Stimulated activated CD4-positive, alpha-beta T cell treated with anti-CD3 and anti-CD28 coated beads, Interleukin-12 subunit alpha, Interleukin-12 subunit beta, amount 100 ng/mL, for 24 hours (primary cell): ENCODE results near the gene AVPR2.

Experiments
- DNase-seq, 2 experiments: peaks; one replicate each; pipeline ENCODE4 v3.0.0-alpha.2; 2020; ENCODE audit warnings: low read depth in 2 of 2

AVPR2 gene

DNA sequence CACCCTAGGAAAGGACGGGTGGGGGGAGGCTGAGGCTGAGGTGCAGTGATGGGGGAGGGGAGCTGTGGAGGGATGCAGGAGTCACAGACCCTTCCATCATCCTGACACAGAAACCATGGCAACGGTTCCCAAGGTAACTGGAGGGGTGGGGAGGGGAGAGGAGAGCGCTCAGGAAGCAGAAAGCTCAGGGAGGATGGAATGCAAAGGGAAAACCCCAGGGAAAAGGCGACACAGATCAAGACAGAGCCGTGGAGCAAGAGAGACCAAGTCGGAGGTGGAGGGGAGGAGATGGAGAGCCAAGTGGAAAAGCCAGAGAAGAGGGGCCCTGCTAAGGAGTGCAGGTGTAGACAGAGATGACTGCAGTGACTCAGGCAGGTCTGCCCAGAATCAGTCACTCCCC lies 33.0 kb upstream of the AVPR2 start:
- no peak for DNase-seq

DNA sequence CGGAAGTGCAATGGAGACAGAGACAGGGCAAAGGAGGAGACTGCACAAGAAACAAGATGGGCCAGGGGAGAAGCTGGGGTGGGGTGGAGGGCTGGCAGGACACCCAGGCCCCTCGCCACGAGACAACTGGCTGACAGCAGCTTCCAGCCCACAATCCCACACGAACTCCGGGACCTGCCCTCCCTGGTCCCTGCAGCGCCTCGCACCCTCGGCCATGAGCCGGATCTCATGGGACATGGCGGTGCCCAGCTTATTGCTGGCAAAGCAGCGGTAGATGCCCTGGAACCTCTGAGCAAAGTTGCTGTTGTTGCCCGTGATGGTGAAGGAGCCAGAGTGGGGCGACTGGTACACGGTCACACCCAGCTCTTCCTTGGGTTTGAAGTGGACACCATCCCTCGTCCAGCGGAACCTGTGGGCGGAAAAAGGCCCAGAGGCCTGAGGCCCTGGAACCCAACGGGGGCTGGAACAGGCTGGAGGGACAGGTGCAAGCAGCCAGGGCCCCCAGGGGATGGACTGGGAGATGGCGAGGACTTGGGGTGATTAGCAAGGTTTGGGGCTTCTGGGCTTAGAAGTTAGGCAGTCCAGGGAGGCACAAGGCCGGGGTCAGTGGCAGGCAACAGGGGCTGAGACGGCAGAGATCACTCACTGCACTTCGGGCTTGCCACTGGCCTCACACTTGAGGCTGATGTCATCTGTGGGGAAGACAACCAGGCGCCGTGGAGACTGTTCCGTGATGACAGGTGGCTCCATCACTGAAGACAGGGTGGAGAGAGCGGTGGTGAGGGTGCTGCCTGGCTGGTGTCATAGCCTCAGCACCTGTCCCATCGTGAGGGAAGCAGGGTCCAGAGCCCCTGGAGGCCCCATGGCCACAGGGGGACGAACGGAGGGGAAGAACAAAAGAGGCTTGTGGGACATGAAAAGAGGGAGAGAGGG lies 32.3 kb upstream of the AVPR2 start:
- DNase-seq: no peak

DNA sequence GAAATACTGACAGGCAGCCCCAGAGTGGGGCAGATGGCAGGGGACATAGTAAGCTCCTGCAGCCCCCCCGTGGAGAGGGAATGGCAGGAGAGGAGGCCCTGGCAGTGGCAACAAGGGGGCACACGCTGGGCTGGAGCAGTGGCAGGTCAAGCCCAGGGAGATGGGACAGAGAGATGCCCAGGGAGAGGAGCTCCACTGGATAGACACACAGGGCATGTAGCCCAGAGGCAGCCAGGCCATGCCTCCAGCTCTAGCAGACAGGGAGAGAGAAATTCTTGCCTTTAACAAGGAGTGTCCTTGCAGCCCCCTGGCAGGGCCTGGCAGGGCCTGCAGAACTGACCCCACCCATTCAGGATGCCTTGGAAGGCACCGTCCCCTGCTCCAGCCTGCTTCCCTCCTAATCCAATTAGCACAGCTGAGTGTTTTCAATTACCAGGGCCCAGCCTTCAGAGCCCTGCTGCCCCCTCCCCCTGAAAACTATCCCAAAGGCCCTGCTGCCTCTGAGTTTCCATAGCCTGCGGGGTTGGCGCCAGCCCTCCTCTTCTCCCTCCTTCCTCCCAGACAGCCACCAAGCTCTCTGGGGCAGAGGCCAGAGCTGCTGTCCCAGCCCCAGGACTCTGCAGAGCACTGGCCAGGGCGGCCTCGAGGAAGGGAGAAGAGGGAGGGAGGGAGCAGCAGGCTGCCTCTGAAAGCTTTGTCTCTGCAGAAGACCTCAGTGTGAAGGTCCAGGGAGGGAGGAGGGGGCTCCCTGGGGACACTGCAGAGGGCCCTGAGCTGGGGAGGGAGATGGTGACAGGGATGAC lies 31.0 kb upstream of the AVPR2 start:
- DNase-seq: no peak

DNA sequence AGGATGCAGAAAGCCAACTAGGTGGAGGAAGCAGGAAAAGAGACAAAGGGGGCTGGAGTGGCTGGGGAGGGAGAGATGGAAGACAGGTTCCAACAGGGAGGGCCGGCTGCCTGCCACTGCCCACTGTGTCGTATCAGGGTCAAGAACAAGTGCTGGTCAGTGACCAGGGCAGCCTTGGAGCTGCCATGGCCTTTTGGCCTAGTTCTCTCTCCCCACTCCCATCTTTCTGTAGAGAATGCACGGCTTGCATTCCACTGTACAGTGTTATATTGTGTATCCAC lies 30.4 kb upstream of the AVPR2 start:
- no peak for DNase-seq

DNA sequence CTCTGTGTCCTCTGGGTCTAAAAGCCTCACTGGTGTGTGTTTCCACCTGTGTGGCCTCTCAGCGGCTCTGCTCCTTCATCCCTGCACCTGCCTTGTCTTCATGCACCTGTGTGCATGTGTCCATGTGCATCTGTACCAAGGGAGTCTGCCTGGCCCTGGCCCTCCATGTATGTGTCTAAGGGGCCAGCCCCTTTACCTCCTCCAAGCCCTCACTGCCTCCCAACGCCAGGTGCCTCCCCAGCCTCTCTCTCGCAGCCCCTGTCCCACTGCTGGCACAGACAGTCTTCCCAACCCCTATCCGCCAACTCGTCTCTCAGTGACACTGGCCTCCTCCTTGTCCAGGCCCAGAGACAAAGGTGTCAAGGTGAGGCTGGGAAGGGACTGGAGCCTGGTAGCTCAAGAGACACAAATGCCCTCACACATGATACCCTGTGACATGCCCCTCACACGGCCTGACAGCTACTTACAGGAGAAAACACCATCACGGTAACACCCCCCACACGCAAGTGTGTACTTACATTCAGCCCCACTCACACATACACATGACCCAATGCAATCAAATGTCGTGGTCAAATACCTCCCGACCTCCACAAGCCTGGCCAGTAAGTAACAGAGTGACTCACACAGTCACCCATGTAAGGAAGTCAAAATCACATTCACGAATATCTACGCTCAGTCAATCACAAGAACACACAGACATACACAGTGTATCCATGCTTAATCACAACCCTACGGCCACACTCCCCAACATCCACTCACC lies 29.9 kb upstream of the AVPR2 start:
- DNase-seq: no peak

DNA sequence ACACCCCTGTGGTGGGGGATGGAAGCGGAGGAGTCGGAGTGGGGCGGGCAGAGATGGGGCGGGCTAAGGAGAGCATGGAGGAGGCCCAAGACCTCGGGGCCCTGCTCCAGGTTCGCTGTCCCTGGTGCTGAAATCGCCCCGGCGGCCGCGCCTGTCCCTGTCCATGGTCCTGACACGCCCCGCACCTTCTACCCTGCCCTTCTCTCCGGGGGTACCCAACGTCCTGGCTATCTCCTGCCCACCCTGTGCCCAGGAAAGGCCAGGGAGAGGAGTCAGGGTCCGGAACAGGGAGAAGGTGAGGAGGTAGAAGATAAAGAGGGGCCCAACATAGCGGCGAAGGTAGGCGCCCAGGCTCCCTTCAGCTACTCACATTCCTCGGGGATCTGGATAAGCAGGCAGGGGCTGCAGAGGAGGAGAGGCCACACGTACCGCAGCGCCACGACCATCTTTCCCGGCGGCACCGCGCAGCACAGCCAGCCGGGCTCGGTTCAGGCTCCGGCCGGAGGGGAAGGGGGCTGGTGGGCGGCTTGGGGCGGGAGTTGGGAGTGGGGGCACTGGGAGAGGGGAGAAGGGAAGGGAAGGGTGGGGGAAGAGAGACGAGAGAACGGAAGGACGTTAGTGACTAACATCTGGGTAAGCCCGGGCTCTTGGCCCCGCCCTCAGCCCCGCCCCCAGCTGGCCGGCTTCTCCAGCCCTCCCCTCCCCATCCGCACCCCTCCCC lies 28.9 kb upstream of the AVPR2 start:
- DNase-seq: peak; percentile 11 to 36

DNA sequence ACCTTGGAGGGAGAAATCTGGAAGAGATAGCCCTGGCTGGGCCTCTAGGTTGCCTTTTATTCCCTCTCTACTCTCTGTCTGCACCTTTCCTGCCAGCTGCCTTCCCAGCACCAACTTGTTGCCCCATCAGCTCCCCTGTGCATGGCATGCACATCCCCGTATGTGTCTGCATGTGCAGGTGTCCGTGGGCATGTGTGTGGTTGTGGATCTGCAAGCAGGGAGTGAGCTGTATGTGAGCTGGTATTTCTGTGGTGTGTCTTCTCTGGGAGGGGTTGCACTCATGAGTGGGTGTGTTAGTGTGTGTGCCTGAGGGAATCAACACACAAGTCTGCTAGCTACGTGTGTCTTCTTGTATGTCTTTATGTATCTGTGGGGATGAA lies 28.4 kb upstream of the AVPR2 start:
- no peak for DNase-seq

DNA sequence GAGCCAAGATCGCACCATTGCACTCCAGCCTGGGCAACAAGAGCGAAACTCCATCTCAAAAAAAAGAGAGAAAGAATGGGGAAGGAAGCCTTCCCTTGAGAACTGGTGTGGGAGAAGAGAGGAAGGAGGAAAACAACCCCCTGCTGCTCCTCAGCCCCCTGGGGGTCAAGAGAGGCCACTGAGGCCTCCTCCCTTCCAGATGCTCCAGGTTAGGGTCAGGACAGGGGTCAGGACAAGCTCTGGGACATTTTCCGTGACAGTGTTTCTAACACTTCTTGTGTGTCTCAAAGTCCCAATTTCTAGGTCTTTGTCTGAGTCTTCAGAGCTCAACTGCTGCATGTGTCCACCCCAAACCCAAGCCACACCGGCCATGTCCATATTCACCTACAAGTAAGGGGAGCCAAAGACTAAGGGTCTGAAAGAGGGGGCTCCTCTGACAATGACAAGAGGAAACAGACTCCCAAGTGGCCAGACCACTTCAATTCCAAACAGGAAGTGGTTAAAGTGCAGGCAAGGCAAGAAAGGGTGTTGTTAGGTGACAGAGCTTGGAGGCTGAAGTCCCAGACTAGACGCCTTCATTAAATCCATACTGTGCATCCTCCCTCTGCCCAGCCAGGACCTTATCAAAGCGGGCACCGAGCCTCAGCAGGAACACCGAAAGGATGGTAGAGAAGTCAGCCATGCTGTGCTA lies 26.8 kb upstream of the AVPR2 start:
- DNase-seq: no peak

DNA sequence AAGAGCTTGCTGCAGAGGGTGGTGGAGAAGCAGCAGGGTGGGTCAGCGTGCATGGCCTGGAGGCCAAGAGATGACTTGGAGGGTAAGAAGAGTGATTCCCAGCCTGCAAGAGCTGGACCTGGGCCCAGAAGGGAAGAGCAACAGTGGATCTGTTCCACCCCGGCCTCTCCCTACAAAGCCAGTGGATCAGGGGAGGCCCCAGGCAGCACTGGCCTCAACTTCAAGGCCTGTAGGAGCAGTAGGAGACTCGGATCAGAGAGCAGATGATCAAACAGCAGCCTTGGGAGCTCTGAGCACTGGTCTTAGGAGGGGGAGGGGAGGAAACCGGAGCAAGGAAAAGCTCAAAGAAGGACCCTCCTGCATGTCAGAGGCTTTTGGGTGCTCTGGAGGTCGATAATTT lies 26.1 kb upstream of the AVPR2 start:
- DNase-seq: no peak

DNA sequence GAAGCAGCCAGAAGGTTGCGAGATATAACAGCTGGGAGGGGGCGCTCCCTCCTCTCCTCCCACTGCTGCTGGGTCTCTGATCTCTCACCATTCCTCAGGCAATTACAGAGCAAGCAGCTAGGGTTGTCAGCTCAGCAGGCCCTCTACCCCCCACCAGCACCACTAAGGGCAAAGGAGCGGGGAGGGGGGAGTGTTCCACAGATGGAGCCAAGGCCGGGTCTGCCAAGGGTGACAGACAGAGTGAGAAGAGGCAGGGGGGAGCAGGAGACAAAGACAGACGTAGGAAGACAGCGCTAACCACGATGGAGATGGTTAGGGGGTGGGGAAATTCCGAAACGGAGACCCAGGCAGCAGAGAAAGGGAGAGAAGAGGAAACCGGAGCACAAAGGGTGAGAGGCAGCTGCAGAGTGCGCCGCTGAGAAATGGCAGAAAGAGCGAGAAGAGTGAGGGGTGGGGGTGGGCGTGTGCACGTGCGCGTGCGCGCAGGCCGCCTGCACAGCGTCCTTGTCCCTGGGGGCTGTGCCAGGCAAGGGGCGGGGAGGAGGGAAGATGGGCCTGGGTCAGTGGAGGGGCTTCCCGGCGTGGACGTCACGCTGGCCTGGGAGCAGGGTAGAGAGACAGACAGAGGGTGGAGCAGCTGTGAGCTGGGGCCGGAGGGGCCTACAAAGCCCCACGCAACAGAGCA lies 25.4 kb upstream of the AVPR2 start:
- no peak for DNase-seq

DNA sequence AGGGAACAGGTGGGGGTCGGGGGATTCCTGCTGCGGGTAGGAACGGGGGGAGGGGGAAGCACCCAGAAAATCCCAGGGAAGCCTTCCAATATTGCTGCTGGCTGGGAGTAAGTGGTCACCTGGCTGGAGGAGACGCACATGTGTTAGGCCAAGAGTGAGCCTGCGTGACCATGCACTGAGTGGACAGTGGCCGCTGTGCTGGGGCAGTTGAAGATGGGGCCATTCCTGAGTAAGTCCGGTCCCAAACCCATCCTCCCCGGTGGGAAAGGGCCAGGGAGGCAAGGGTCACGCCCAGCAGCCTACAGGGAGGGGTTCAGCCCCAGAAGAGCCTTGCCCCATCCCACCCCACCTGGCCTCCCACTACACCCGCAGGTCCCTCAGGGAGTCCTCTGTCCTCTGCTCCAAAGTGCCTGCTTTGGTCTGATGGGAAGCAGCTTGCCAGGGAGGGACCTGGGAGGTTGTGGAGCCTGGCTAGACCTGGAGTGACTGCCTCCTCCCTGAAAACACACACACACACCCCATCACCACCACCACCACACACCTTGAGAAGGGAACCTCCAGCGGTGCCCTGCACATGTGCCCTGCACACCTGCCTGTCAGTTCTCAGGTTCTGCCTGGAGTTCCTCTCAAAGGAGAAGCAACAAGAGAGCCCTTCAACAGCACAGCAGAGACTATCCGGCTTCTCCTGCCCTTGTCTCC lies 24.6 kb upstream of the AVPR2 start:
- DNase-seq: no peak

DNA sequence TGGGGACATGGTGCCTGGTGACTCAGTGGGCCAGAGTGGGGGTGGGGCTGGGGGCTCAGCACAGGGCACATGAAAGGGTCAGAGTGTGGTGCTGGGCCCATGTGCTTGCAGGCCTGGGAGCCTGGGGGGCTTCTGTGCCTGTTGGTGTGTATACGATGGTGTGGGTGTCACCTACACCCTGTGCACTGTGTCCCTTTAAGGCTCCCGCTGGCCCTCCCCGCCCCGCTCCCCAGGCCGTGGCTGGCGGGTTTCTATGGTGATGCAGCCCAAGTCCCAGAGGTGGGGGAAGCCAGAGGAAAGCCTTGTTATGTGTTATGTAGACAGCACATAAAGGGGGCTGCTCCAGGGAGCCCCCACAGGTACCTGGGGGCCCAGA lies 24.0 kb upstream of the AVPR2 start:
- DNase-seq: no peak

DNA sequence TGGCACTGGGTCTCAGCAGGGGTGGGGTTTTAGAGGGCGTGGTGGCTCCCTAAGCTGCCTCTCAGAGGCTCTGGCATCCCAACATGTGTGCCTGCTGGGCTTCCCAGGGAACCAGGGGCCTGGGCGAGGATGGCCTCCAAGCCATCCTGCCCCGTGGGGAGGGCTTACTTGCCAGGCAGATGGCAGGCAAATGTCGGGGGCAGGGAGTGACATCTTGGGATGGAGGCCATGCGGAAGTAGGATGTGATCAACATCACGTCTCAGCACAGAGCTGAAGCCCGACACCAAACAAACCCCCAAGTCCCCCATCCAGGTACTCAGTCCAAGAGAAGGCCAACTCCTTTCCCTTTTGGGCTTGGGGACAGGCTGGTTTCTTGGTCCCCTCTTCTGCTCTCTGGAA lies 23.2 kb upstream of the AVPR2 start:
- DNase-seq: no peak

DNA sequence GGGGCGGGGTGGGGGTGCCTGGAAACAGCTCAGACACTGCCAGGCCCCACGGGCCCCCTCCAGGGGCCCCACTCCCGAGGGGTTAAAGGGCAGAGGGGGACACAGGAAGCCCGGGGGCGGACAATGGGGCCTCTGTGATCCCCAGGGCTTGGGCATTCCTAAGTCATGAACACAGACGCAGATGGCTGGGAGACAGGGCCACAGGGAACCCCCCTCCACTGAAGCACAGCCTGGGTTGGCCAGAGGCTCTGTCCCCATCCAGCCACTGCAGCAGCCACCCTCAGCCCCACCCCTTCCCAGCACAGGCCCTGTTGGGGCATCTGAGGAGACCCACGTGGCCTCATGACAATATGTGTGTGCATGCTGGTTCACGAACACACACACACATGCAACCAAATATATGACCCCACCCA lies 22.4 kb upstream of the AVPR2 start:
- DNase-seq: no peak

DNA sequence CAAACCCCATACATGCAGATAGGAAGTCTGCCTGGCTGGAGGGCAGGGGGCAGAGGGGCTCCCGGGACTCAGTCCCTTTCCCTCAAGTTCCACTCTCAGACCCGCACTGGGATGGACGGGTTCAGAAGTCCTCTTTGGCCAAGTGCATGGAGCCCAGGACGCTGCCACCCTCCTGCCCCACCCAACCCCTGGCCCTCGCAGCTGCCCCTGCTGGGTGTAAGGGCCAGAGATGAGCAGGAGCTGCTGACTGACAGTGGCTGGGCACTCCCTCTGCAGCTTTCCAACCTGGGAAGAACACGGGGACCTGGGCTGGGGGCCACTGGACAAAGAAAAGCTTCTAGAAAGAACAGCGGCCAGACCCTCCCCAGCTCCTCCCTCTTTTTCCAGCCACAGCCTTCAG lies 21.9 kb upstream of the AVPR2 start:
- no peak for DNase-seq

DNA sequence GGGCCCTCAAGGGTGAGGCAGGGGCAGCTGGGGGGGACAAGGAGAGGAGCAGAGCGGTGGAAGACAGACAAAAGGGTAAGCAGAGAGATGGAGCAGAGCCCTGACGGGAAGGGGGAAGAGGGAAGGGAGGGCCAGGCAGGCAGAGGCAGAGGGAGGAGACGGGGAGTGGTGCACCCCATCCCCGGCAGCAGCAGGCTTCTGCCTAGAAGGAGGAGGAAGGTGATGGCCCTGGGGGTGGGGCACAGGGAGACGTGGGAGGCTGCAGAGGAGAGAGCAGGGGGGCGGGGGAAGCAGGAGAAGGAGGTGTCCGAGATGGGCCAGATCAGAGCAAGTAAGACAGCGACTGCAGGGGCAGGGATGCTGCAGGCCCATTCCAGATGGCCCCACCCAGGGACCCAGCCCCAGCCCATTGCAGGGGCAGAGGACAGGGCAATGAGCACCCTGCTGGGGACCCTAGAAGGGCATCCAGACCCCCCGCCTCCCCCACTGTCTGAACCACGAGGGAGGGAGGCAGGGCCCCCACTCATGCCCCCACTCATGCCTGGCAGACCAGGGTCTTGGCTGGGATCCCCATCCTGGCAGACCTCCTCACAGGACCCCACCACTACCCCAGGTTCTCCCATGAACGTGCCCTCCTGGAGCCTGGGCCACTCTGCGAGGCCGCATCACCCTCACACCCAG lies 21.2 kb upstream of the AVPR2 start:
- DNase-seq: no peak

DNA sequence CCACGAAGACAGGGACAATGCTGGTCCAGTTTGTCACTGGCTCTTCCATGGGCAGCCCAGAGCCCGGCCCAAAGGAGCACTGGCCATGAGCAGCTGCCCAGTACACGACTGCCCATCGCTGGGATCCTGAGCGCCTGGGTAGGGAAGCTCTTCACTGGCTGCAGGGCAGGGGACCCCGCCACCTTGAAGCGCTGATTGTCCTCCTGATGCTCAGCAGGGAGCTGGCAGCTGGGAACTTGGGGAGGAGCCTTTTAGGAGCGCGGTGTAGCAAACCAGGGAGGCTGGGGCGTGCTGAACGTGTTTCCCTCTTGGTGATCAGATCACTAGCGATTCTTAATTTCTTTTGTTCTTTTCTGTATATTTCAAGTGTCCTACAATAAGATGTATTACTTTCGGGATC lies 20.3 kb upstream of the AVPR2 start:
- DNase-seq: no peak

DNA sequence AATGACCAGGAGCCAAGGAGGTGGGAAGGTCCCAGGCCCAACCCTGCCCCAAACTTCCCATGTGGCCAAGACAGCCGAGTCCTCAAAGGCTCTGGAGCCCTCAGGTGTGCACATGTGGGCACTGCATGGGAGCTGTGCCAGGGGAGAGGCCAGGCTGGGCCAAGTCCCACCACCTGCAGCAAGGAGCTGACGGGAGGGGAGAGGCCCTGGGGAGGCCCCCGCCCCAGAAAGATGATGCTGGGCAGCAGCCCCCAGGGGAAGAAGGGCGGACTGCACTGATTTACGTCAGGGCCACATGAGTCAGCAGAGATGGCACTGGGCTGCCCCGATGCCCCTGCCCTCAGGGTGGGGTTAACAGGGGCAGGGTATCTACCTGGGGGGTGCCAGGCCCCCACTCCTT lies 19.9 kb upstream of the AVPR2 start:
- DNase-seq: no peak

DNA sequence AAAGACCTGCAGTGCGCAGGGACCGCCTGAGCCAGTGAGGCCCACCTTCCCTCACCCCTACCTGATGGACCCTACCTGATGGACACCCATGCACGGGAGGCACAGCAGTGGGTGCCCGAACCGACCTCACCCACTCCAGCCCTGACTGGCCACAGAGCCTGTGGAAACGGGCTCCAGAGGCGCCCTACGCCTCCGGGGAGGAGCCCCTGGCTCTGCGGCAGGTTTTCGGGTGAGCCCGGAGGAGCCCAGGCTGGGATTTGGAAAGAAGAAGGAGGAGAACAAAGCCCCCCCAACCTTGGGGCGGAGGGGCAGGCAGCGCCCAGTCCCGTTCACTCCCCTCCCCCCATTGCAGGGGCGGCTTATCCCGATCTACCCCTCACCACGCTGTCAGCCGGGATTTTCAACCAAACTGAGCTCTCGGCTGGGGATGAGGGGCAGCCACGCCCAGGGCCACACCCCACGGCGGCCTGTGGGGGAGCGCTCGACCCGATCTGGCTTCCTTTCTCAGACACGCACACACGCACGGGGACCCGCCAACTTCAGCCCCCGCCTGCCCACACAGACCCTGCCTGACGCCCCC lies 19.2 kb upstream of the AVPR2 start:
- no peak for DNase-seq
